ENCODE data around the gene LTF.

LTF gene

GRCh38 chr3:46412786-46413298 is 51.9 kb downstream of the LTF start:
- Histone ChIP-seq H4K20me1 (ENCODE audit: control insufficient read depth, insufficient read depth, low read depth, low read length) (no peaks in the 10 kb centered on the region), H3K4me3 (ENCODE audit: low read length) (no peak overlapping the region), H3K27me3 (ENCODE audit: control insufficient read depth, low read length) (peaks cover 23% of the 10 kb centered on the region), H3K9me3 (ENCODE audit: control insufficient read depth, insufficient read depth, low read length) (no peaks in the 10 kb centered on the region), H3K27ac (ENCODE audit: low read depth, low read length) (no peak overlapping the region), H3K36me3 (ENCODE audit: control insufficient read depth, low read length) (no peaks in the 10 kb centered on the region), H3F3A (ENCODE audit: control insufficient read depth, insufficient read depth) (no peaks in the 10 kb centered on the region), H3K79me2 (ENCODE audit: control insufficient read depth, low read length) (no peaks in the 10 kb centered on the region), H3K4me2 (ENCODE audit: low read length) (no peak overlapping the region), H3K9me2 (replicated peaks; ENCODE audit: control insufficient read depth, low read length) (no peaks in the 10 kb centered on the region), H3K4me1 (ENCODE audit: control insufficient read depth, low read length) (no peaks in the 10 kb centered on the region)
- no peak for TF ChIP-seq EZH2phosphoT487 (IDR thresholded peaks at IDR 0.05; ENCODE audit: borderline replicate concordance, low read length)

- Histone ChIP-seq H3K36me3 (ENCODE audit: control insufficient read depth, low read length) (no peaks in the 10 kb centered on the region), H3K27ac (ENCODE audit: low read depth, low read length) (no peak overlapping the region), H4K20me1 (ENCODE audit: control insufficient read depth, insufficient read depth, low read depth, low read length) (no peaks in the 10 kb centered on the region), H3K4me1 (ENCODE audit: control insufficient read depth, low read length) (no peaks in the 10 kb centered on the region), H3K9me3 (ENCODE audit: control insufficient read depth, insufficient read depth, low read length) (no peaks in the 10 kb centered on the region), H3K4me3 (ENCODE audit: low read length) (no peak overlapping the region), H3K27me3 (ENCODE audit: control insufficient read depth, low read length) (peaks cover 37% of the 10 kb centered on the region), H3K4me2 (ENCODE audit: low read length) (no peak overlapping the region), H3K9me2 (replicated peaks; ENCODE audit: control insufficient read depth, low read length) (no peaks in the 10 kb centered on the region), H3F3A (ENCODE audit: control insufficient read depth, insufficient read depth) (no peaks in the 10 kb centered on the region), H3K79me2 (ENCODE audit: control insufficient read depth, low read length) (no peaks in the 10 kb centered on the region)
- no peak for TF ChIP-seq EZH2phosphoT487 (IDR thresholded peaks at IDR 0.05; ENCODE audit: borderline replicate concordance, low read length)
- TF ChIP-seq, protein P1, sequence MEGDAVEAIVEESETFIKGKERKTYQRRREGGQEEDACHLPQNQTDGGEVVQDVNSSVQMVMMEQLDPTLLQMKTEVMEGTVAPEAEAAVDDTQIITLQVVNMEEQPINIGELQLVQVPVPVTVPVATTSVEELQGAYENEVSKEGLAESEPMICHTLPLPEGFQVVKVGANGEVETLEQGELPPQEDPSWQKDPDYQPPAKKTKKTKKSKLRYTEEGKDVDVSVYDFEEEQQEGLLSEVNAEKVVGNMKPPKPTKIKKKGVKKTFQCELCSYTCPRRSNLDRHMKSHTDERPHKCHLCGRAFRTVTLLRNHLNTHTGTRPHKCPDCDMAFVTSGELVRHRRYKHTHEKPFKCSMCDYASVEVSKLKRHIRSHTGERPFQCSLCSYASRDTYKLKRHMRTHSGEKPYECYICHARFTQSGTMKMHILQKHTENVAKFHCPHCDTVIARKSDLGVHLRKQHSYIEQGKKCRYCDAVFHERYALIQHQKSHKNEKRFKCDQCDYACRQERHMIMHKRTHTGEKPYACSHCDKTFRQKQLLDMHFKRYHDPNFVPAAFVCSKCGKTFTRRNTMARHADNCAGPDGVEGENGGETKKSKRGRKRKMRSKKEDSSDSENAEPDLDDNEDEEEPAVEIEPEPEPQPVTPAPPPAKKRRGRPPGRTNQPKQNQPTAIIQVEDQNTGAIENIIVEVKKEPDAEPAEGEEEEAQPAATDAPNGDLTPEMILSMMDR (IDR thresholded peaks at IDR 0.05; ENCODE audit: low read depth, low read length, poor library complexity, severe bottlenecking), result no peak
Measured at GRCh38 chr3:46411271-46411670, 53.4 kb downstream of the LTF start.

DNA sequence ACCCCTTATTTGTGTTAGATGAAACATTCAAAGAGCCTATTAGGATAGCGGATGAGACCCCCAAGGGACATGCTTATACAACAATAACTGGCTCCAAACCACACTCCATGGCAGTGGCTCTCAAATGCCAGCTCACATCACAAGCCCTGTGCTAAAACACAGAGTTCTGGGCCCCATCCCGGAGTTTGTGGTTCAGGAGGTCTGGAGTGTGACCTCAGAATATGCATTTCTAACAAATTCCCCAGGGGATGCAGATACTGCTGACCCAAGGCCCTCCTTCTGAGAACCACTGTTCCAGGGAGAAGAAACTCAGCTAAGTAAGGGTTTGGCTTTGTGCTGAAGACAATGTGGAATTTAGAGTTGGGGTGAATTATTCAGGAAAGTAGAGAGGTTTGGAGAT is 54.0 kb downstream of the LTF start:
- Histone ChIP-seq H3K4me3 (ENCODE audit: low read length) (no peak overlapping the region), H3K4me2 (ENCODE audit: low read length) (no peak overlapping the region), H3K27ac (ENCODE audit: low read depth, low read length) (no peak overlapping the region), H3K9me3 (ENCODE audit: control insufficient read depth, insufficient read depth, low read length) (no peaks in the 10 kb centered on the region), H3F3A (ENCODE audit: control insufficient read depth, insufficient read depth) (no peaks in the 10 kb centered on the region), H3K9me2 (replicated peaks; ENCODE audit: control insufficient read depth, low read length) (no peaks in the 10 kb centered on the region), H3K27me3 (ENCODE audit: control insufficient read depth, low read length) (peaks cover 37% of the 10 kb centered on the region), H3K79me2 (ENCODE audit: control insufficient read depth, low read length) (no peaks in the 10 kb centered on the region), H4K20me1 (ENCODE audit: control insufficient read depth, insufficient read depth, low read depth, low read length) (no peaks in the 10 kb centered on the region), H3K4me1 (ENCODE audit: control insufficient read depth, low read length) (no peaks in the 10 kb centered on the region), H3K36me3 (ENCODE audit: control insufficient read depth, low read length) (no peaks in the 10 kb centered on the region)
- TF ChIP-seq EZH2phosphoT487 (IDR thresholded peaks at IDR 0.05; ENCODE audit: borderline replicate concordance, low read length), result no peak
- TF ChIP-seq, protein P1 (IDR thresholded peaks at IDR 0.05; ENCODE audit: low read depth, low read length, poor library complexity, severe bottlenecking), result no peak

DNA sequence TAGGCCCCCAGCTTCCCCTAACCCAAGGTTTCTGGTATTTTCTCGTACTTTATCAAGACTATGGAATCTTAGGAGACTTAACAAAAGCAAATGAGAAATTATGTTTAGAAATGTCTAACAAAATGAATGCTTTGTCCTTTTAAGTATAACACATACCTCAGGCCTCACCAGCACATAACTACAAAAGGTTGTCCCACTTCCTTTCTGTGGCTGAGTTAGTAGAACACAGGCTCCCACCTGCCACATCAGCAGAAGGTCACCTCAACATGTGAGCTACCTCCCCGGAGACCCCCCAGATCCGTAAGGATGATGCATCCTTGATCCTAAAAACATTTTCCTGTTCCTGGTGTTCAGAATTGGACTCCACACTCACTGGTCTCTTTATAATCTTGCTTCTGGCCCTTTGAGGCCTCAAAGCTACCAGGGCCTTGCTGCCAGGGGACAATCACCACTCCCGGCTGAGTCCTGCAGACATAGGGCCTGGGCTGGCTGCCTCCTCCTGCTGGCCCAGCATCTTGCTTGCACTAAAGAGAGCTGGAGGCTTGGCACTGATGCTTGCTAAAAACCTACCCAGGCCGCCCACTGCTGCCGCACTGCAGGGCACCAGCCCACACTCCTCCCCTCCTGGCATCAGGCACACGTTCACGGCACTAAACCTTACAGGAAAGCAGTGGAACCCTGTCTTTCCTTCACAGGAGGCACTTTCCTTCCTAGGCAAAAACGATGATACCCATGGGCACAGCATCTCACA is 54.8 kb downstream of the LTF start:
- H3K4me3 ChIP-seq (ENCODE audit: low read length), result no peak overlapping the region
- H3K4me1 ChIP-seq (ENCODE audit: control insufficient read depth, low read length), result no peaks in the 10 kb centered on the region
- TF ChIP-seq, protein P1 (IDR thresholded peaks at IDR 0.05; ENCODE audit: low read depth, low read length, poor library complexity, severe bottlenecking), result no peak
- TF ChIP-seq EZH2phosphoT487 (IDR thresholded peaks at IDR 0.05; ENCODE audit: borderline replicate concordance, low read length), result no peak
- no peaks in the 10 kb centered on the region for H3F3A ChIP-seq (ENCODE audit: control insufficient read depth, insufficient read depth)
- H3K27ac ChIP-seq (ENCODE audit: low read depth, low read length), result no peak overlapping the region
- H3K9me2 ChIP-seq (replicated peaks; ENCODE audit: control insufficient read depth, low read length), result no peaks in the 10 kb centered on the region
- no peak overlapping the region for H3K4me2 ChIP-seq (ENCODE audit: low read length)
- H3K27me3 ChIP-seq (ENCODE audit: control insufficient read depth, low read length), result peaks cover 35% of the 10 kb centered on the region
- no peaks in the 10 kb centered on the region for H3K79me2 ChIP-seq (ENCODE audit: control insufficient read depth, low read length)
- no peaks in the 10 kb centered on the region for H3K9me3 ChIP-seq (ENCODE audit: control insufficient read depth, insufficient read depth, low read length)
- H4K20me1 ChIP-seq (ENCODE audit: control insufficient read depth, insufficient read depth, low read depth, low read length), result no peaks in the 10 kb centered on the region
- no peaks in the 10 kb centered on the region for H3K36me3 ChIP-seq (ENCODE audit: control insufficient read depth, low read length)
